ENCODE results near the gene ASPRV1.
"Not testable (repeated sequence)": the region's sequence is repeated elsewhere in the genome, so short reads cannot be mapped to it uniquely, and the experiment has no call there.

Gene ASPRV1

DNA sequence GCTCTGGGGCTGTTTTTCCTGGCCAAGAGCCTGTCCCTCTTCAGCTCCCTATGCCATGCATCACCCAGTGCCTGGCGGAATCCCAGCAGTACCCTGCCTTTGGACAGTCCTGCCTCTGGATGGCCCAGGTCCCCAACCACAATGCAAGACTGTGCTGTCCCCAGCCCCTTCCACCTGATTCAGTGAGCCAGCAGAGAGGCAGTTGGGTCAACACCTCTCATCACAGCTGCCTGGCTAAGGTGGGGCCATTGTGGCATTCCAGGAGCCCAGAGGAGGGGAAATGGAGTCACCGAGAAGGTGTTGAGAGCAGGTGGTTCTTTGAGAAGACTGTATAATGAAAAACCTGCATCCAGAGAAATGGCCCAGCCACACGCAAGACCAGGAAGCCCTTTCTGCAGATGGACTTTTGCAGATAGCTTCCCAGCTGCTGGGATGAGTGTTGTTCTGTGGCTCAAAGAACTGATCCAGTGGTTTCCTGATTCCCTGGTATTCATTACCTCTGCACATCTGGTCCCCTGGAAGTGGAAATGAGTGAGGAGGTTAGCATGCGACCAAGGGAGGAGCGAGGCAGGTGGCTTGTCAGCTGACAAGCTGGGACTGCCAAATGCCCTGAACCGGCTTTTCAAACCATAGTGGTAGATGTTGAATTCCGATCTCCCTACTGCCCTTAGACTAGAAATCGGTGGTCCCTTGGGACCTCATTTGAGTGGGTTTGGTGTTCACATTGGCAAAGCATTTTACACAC is 1.7 kb upstream of the ASPRV1 start:
- DNase-seq (ENCODE audit: low read depth in 2 of 2) = no peak

DNA sequence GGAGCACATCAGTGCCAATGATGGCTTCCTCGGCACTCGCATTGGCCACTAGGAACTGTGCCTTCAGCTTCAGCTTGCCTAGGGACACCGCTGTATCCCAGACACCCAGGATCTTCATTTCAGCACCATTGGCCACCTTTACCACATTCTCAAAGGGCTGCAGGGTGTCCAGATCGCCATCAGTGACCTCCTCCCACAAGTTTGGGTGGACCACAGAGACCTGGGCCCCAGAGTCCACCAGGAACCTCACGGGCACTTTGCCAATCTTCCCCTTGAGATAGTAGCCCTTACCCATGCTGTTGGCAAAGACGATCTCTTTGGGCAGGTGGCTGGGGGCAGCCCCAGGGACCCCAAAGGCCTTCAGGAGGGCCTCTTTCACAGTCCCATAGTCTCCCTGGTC is 610 bp downstream of the ASPRV1 start:
- DNase-seq (ENCODE audit: low read depth in 2 of 2) = no peak

DNA sequence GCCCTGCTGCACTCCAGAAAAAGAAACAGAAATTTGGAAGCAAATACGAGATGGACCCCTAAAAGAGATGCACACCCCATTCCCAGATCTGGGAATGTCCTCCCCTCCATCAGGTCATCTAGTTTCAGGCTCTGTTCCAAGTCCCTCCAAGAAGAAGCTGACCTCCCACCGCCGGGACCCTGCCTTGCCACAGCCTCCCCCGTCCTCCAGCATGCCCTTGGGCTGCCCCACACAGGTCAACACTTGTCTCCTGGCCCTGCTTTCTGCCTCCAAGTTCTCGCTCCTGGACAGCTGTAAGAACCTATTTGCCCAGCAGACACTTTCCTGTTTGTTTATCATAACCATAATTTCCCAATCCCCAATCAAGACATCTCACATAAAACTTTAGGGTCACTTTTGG is 2.0 kb downstream of the ASPRV1 start:
- DNase-seq (ENCODE audit: low read depth in 2 of 2) = no peak

DNA sequence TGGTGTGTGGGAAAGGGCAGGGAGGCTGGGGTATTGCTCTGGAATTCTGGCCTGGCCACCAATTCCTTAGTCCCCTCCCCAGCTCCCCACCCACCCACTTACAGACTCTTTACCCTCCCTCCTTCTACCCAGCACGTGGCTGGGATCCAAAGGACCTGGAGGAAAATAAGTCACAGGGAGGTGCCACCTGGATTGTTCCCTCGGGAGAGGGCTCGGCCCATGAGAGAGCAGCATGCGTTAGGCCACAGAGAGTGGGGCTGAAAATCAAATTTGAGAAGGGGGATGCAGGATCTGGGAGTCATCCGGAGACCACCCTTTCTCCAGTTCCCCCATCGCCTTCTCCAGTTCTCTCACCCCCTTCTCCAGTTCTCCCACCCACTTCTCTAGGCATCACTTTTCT is 3.0 kb downstream of the ASPRV1 start:
- no peak for DNase-seq (ENCODE audit: low read depth in 2 of 2)

DNA sequence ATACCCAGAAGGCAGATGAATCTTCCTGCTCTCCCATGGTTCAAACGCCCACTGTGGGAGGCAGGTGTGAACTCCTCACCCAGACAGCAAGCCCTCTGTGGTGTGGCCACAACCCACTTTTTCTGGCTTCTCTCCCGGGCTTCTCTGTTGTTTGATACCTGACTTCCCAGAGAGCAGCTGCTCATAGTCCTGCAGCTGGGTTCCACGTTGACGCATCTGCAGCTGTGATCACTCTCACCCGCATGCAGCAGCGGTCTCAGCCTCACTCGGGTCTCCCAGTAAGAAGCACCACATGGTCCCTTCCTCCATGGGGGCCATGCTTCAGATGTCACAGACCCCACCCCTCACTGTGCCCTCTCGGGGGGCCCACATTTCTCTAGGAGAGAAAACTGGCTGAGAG is 3.5 kb downstream of the ASPRV1 start:
- no peak for DNase-seq (ENCODE audit: low read depth in 2 of 2)

DNA sequence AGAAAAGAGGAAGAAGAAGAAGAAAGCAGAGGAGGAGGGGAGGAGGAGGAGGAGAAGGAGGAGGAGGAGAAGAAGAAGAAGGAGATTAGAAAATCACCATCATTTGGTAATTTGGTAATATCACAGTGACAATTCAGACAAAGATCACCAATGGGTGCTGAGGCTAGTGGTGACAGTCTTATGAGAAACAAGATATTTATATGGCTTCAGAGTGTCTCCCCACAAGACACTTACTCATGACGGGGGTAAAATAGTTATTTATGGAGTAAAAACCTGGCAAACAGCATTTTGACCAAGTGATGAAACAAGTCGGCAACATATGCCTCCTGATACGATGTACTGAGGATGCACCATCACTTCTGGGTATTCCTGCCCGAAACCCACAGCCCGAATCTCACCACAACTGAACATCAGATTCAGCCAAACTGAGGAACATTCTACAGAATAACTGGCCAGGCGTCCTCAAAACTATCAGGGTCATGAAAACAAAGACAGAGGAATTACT is 4.9 kb downstream of the ASPRV1 start:
- no peak for DNase-seq (ENCODE audit: low read depth in 2 of 2)

DNA sequence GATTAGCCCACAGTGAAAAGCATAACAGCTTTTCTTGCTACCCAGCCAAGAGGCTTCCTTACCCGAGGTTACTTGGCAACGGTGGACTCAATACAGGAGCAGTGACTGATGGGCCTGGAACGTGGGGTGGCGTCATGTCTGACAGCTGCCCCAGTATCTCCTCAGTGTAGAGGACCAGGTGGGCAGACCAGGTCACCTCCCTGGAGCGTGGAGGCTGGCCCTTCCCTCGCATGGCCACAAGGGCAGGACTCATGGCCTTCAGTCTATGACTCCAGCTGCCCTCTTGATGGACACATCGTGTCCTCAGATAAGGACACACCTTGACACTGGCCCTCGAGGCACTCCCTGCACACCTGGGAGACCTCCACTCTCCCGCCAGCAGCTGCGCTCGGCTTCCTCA is 6.4 kb downstream of the ASPRV1 start:
- DNase-seq (ENCODE audit: low read depth in 2 of 2) = no peak

DNA sequence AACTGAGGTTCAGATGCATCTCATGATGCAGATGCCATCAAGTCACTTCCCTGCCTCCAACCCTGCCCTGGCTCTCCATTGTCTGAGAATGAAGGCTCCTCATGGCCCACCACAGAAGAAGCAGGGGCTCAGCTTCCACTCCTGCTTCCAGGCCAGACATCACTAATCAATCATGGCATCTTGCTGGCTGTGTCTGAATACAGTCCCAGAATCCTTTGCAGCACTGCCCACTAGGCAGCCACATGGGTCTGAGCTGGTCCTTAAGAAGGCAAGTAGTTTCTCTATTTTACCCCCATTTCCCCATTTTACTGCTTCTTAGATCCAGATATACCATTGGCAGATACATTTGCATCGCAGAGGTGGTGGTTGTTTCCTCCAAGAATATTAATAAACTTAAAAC is 7.3 kb downstream of the ASPRV1 start:
- no peak for DNase-seq (ENCODE audit: low read depth in 2 of 2)

DNA sequence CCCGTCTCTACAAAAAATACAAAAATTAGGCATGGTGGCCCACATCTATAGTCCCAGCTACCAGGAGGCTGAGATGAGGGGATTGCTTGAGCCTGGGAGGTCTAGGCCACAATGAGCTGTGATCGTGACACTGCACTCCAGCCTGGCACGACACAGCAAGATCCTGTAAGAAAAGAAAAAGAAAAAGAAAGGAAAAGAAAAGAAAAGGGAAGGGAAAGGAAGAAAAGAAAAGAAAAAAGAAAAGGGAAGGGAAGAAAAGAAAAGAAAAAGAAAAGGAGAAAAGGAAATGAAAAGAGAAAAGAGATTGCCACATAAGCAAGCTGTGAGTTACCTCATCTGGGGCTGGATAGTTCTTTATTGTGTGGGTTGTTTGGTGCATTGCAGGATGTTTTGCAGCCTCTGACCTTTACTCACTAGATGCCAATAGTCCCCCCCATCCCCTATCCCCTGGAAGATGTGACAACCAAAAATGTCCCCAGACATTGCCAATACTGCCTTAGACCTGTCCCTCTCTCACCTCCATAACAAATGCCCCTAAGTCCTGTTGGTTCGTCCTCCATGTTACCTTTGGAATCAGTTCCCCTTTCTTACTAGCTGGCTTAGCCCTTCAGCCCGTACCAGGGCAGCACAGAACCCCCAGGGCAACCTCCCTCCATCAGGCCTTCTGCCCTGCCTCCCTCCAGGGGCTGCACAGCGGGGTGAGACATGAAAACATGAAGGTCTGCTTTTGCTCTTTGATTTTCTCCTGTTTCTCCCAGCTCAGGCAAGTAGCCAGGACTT is 8.9 kb downstream of the ASPRV1 start:
- DNase-seq (ENCODE audit: low read depth in 2 of 2) = no peak

DNA sequence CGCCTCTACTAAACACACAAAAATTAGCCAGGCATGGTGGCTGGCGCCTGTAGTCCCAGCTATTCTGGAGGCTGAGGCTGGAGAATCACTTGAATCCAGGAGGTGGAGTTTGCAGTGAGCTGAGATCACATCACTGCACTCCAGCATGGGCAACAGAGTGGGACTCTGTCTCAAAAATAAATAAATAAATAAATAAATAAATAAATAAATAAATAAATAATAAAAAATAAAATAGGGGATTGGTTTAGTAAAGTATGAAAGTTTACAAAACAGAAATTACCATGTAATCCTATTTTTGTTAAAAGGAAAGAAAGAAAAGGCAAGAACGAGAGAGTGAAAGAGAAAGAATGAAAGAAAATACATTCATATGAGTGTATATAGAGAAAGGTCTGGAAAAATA is 10.8 kb downstream of the ASPRV1 start:
- not testable (repeated sequence) for DNase-seq (ENCODE audit: low read depth in 2 of 2)

DNA sequence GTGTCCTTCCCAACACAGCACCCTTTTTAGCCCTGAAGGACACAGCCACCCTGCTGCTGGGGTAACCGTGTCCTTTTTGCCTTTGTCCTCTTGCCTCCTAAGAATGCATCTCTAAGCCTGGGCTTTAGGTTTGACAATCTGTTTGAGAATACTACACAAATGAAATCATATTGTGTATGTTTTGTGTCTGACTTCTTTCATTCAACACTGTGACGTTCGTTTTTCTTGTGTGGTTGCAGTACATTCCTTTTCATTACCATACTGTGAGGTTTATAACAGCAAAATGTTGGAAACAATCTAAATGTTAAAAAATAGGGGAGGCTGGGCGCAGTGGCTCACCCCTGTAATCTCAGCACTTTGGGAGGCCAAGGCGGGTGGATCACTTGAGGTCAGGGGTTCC is 11.2 kb downstream of the ASPRV1 start:
- DNase-seq (ENCODE audit: low read depth in 2 of 2) = no peak

DNA sequence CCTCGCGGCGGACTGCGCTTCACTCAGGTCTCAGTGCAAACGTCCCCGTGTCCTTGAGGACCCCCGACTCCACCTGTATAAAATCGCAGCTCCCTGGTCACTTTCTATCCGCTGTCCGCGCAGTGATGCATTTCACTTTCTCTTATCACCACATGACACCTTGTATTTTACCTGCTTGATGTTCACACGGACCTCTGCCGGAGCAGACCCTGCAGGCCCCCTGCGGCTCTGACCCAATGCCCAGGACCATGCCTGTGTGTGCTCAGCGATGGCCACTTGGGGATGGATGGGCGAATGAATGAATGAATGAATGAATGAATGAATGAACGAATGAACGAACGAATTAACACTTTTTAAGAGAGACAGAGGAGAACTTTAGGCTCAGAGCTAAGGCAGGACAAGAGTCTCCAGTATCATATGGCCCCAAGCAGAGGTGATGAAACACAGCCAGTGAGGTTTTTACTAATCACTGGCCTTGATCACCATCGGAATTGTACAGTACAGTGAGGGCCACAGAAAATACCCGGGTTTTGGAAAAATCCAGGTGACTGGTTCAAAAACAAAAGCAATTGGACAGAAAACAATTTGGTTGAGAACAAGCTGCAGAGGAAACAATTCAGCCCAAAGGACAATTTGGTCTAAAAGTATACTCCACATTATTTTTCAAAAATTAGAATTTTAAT is 12.3 kb downstream of the ASPRV1 start:
- DNase-seq (ENCODE audit: low read depth in 2 of 2) = no peak

DNA sequence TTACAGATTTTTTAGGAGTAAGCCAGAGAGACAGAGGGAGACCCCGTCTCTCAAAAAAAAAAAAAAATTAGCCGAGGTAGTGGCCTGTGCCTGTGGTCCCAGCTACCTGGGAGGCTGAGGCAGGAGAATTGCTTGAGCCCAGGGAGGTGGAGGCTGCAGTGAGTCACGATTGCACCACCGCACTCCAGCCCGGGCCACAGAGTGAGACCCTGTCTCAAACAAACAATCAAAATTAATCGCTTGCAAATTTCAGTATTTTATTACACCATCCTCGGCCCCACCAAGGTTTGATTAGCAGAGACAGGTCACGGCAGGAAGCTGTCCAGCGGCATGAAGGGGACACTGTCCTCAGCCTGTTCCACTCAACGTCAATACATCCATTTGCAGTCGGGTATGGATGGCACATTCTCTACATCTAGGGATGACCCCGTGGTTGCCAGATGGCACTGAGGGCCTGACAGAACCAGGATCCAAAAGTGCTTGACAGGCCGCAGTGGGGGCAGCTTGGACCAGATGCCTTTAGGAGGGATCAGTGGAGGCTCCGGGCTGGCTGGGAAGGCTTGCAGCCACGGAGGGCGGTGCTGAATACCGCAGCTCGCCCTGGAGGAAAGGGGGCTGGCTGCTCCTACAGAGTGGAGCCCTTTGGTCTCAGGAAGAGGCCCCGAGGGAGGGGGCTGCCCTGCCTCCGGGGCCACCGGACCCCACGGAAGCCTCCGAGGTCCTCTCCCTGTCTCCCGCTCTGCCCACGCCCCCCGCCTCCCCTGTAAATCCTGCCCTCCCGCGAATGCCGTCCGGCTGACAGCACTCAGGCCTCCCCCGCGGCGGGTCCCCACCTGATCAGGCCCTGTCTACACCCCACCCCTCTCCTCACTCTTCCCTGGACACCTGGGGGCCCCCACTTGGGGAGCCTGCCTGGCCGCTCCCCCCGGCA is 13.1 kb downstream of the ASPRV1 start:
- DNase-seq (ENCODE audit: low read depth in 2 of 2) = no peak

DNA sequence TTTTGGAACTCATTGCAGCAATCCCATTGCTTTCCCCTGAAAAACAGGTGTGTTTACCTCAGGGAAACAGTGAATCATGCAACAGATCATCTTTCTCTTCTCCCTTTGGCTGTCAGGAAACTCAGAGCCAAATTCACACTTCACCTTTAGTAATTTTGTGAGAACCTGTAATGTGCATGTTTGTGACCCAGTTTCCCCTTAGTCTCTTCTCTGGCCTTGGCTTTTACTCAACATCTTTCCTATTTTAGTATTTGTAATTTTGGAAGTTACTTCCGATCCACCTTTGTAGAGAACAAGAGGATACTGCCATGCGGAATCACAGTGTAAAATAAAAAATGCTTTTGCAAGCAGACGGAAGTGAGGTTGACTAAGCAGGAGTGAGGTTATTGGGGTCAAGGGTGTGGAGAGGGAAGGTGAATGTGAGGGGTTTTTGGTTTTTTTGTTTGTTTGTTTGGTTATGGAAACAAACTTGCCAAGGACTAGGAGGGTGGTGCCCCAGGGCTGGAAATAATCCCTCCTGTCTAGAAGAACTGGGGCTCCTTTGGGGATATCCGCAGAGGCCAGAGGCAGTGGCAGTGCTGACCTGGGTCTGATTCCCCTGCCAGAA is 14.0 kb downstream of the ASPRV1 start:
- DNase-seq (ENCODE audit: low read depth in 2 of 2) = no peak

DNA sequence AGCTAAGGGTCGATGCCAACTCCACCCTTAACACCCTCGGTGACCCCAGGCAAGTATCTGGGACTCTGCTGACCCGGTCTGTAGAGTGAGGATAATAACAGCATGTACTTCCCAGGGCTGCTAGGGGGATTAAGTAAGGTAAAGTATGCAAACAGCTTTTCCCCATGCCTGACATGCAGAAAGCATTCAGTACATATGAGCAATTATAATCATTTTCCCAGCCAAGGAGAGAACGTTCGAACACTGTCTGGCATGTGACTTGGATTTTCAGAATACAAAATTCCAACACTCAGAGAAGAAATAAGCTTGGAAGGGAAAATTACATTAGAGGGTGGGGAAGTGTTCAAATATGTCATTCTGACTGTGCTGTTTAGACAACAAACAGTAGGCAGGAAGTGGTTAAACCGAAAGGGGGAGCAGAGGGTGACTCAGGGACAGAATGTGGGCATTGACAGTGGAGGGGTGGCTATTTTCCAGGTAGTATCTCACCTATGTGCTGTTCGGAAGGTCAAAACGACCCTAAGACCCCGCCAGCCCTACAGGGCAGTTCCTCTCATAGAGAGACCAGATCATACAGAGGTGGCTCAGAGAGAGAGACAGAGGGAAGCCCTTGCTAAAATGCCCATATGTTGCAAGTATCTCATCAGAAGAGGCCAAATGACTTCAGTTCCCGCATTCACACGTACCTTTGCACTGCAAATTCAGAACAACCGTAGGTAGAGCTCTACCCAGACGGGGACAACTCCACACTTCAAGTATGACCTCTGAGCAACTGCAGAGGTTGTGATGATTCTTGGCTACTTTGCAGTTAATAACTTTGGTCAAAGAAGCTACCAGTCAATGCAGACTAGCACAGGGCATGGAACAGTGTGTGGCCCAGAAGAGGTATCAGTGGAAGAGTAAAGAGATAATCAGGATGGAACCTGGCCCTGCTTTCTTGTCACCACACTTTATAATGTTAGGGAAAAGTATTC is 14.8 kb downstream of the ASPRV1 start:
- DNase-seq (ENCODE audit: low read depth in 2 of 2) = peak in 1 of 2 donors; percentile 37

DNA sequence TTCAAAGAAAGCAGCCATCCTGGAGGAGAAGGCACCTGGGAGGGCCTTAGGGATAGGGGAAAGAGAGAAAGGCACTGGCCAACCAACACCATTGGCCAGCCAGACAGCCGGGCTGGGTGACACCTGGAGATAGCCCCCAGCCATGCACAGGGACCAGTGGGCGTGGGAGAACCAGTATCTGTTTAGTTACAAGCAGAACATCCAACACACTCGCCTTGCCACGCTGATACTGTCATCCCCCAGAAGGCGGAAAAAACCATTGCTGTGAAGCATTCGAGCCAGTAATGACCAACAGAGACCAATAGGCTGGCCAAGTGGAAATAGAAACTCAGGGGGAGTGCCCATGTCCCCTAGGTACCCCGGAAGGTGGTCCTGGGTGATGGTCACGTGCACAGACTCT is 15.5 kb downstream of the ASPRV1 start:
- DNase-seq (ENCODE audit: low read depth in 2 of 2) = no peak

DNA sequence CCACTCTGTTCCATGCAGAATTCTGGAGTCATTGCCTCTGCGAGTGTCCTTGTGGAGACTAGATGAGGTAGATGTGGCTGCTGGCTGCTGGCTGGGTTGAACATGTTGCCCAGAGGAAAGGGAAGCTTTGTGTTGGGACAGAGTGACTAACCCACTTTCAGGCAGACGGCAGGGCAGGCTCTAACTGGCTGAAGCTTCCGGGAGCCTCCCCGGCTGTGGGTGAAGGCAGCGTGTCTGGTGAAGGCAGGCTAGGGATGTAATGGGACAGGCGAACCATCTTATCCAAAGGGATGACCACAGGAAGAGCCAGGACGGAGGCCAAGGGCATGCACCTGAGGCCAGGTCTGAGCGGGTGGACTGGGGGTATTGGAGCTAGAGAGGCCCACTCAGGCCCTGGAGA is 16.0 kb downstream of the ASPRV1 start:
- no peak for DNase-seq (ENCODE audit: low read depth in 2 of 2)

DNA sequence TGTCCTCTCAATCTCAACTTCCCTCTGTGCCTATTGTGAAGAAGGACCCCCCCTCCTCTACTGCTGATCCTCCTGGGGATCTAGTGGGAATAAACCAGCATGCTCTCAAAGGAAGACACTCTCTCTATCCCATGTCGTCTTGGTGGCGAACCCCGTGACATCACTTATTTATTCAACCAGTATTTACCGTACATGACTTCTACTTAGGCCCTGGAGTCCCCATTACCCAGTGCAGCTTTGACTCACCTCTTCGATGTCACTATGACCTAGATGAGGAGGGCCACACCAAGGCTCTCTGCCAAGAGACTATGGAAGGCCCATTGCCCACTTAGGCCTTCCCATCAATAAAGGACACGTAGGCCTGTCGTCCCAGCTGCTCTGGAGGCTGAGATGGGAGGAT is 16.7 kb downstream of the ASPRV1 start:
- no peak for DNase-seq (ENCODE audit: low read depth in 2 of 2)

DNA sequence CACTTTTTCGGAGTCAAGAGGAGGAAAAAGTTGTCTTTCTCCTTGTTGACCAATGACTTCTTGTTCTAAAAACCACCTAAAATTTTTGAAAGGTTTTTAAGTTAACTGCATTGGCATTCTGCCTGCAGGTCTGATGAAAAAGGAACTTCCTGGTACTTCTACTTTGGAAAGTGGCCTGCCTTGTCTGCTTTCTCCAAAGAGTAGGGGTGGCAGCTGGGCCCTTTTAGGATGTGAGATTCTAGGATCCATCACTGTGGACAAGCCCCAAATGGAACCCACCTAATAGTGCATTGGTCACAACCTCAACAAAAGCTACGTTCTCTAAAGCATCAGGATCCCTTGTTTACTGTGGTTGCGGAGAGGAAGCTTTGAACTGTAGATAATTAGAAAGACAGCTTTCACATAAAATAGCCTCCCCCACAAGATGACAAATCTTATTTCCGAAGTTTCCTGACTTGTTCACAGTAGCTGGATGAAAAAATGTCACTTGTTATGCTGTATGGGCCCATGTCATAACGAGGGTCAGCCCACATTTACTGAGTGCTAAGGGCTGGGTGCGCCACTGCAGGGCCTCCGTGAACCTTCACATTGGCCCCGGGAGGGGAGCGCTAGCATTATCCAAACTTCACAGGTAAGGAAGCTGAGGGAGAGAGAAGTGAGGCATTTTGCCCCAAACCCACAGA is 17.4 kb downstream of the ASPRV1 start:
- DNase-seq (ENCODE audit: low read depth in 2 of 2) = no peak
